NCI-H226 (cell line): ENCODE results near the gene EPHA10.
"Not testable (repeated sequence)": the region's sequence is repeated elsewhere in the genome, so short reads cannot be mapped to it uniquely, and the experiment has no call there.

Experiments used
- DNase-seq: peaks from one replicate; pipeline ENCODE4 v3.0.0-alpha.2; 2015

The EPHA10 gene

GRCh38 chr1:37708471-37708870 lies 56.4 kb downstream of the EPHA10 start:
- DNase-seq = no peak

GRCh38 chr1:37705399-37705798 lies 59.5 kb downstream of the EPHA10 start:
- DNase-seq = no peak

GRCh38 chr1:37704966-37705365 lies 60.0 kb downstream of the EPHA10 start:
- no peak for DNase-seq

DNA sequence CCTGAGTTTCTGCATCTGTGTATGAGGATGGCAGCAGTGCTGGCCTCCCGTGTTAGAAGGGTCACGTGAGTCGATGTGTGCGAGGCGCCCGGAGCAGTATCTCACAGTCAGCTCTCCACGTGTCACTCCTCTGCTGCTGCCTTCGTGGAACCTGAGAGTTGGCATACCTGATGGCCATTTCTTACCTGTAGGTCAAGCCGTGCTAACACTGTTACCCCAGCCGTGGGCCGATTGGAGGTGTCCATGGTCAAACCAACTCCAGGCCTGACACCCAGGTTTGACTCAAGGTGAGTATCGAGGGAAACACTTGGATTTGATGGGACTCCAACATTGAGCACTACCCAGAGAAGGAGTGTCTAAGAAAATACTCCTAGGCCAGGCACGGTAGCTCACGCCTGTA lies 61.9 kb downstream of the EPHA10 start:
- DNase-seq = no peak

GRCh38 chr1:37701051-37701450 lies 63.9 kb downstream of the EPHA10 start:
- DNase-seq = peak; percentile 52

DNA sequence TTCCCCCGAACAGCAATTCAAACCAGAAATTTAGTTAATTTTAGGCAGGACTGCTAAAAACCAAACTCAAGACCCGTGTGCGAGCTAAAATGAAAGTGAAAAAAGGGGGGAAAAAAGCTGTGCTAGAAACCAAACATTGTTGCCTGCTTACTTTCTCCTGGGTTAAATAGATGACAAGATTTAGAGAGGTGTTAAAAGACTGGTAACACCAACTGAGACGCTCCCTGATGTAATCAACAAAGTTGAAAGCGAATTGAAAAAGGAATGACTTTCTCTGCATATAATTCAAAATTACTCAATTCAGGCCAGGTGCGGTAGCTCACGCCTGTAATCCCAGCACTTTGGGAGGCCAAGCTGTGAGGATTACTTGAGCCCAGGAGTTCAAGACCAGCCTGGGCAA lies 65.8 kb downstream of the EPHA10 start:
- DNase-seq = no peak

DNA sequence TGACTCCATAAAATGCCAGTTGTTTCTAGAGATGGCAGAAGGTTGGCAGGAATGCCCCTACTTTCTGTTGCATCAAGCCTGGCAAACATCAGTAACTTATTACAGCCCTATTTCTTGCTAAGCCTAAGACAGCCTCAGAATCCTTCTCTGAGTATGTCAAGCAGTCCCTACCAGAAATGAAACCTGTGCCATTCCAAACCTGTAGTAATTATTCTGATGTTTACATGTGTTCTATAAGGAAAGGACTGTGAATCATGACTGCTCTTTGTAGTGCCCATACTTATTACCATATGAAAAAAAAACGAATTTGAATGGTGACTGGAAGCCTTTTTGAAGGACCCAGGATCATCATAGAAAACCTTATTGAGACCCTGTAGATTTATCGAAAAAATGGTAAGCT lies 67.2 kb downstream of the EPHA10 start:
- DNase-seq = no peak

GRCh38 chr1:37697090-37697489 lies 67.8 kb downstream of the EPHA10 start:
- DNase-seq = no peak

DNA sequence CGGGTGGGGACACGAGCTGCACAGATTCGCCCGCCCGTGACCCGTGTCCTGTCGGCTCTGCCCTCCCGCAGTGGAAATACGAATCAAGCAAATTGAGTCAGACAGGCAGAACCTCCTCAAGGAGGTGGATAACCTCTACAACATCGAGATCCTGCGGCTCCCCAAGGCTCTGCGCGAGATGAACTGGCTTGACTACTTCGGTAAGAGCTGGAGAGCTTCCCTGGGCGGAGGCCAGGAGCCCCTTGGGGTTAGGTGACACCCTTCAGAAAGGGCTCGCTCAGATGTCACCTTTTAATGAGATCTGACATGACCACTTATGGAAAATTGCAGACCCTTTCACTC lies 72.1 kb downstream of the EPHA10 start:
- DNase-seq = no peak

- DNase-seq = peak; percentile 97
Observed at GRCh38 chr1:37692078-37692833, 72.7 kb downstream of the EPHA10 start, which contains the start of gene CDCA8. TSS of gene CDCA8 (plus strand) at chr1:37692516. CDS start at chr1:37692691, 175 bp downstream.

GRCh38 chr1:37691497-37692077 lies 73.3 kb downstream of the EPHA10 start:
- peak; percentile 28 for DNase-seq

- no peak for DNase-seq
Observed at GRCh38 chr1:37688926-37689325, 76.0 kb downstream of the EPHA10 start.

- DNase-seq = not testable (repeated sequence)
Observed at GRCh38 chr1:37687764-37688163, 77.2 kb downstream of the EPHA10 start.

DNA sequence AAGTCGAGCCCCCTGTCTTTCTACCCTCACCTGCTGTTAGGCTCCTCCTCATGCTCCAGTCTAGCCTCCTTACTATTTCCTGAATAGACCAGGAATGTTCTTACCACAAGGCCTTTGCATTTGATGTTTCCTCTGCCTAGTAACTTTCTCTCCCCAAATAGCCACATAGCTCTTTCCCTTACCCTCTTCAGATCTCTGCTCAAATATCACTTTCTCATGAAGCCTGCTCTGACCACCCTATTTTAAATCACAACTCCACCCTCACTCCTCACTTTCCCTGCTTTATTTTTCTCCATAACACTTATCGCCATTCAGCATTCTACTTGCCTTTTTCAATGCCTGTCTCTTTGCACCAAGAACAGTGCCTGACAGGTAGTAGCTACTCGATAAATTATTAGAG lies 79.2 kb downstream of the EPHA10 start:
- DNase-seq = no peak

DNA sequence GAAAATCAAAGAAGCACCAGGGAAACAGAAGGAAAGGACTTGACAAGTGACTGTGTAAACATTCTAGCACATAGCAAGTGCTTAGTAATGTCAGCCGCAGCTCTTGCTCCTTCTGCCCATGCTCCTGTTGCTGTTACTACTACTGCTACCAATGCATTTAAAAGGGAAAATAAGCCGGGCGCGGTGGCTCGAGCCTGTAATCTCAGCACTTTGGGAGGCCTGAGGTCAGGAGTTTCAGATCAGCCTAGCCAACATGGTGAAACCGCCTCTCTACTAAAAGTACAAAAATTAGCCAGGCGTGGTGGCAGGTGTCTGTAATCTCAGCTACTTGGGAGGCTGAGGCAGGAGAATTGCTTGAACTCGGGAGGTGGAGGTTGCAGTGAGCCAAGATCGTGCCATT lies 80.7 kb downstream of the EPHA10 start:
- not testable (repeated sequence) for DNase-seq

GRCh38 chr1:37682334-37682987 lies 82.5 kb downstream of the EPHA10 start:
- peak; percentile 43 for DNase-seq

DNA sequence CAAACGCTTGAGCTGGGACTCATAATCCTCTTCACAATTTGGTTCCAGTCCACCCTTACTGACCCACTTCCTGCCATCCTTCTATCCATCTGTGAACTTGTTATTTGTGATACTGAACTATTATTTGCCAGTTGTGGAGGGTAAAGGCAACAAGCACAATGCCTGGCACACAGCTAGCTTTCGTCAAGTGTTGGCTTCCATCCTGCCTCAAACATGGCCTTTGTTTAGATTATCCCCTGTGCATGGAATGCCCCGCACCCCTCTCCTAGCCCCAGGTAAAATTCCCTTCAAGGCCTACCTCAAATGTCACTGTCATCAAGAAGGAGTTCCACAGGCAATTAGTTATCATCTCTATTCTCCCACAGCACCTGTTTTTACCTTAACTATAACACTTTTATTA lies 84.0 kb downstream of the EPHA10 start:
- no peak for DNase-seq

GRCh38 chr1:37677808-37678207 lies 87.1 kb downstream of the EPHA10 start:
- DNase-seq = no peak

- no peak for DNase-seq
Observed at GRCh38 chr1:37677143-37677439, 87.8 kb downstream of the EPHA10 start.

- DNase-seq = no peak
Observed at GRCh38 chr1:37676281-37677142, 88.4 kb downstream of the EPHA10 start.

DNA sequence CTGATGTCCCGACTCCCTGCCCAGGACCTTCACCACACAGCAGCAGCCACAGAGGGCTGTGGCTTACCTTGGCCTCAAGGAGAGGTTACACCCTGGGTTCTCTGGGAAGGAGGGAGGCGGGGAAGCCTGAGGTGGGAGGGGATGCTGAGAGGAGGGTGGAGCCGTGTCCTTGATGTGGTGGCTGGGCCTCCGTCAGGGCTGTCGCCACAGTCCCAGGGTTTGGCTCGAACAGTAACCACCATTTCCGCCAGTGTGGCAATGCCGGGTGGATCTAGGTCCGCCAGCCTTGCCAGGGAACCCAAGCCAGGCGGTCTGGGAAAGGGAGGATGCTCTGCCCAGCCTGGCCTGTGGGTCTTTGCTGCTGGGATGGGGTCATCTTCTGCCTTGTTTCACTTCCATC lies 91.0 kb downstream of the EPHA10 start:
- DNase-seq = no peak

- DNase-seq = no peak
Observed at GRCh38 chr1:37672136-37672870, 92.6 kb downstream of the EPHA10 start.

DNA sequence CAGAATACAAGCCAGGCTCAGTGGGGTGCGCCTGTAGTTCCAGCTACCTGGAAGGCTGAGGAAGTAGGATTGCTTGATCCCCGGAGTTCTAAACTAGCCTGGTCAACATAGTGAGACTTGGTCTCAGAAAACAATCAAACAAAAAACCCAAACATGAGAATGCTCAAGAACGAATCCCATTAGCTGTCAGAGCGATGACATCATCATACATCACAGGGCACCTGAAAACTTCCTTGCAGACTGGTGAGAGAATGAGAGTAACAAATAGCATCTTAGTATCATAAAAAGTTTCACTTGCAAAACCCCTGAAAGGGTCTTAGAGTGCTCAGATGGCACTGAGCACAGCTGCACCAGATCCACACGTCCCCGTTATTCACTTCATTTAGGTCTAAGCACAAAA lies 93.7 kb downstream of the EPHA10 start:
- DNase-seq = no peak
